SU-DHL-6 (cell line): ENCODE measurements around the gene TIAM2.
"Not testable (repeated sequence)": the region's sequence is repeated elsewhere in the genome, so short reads cannot be mapped to it uniquely, and the experiment has no call there.

Source experiments
- H2AFZ ChIP-seq: fragments of 200-600 bp; sonication (generic); 2 replicates; pipeline ENCODE4 v1.6.1; 2014; ENCODE audit warnings: low read depth, mild to moderate bottlenecking, moderate library complexity, mixed read lengths, antibody characterized with exemption, low read length; ENCODE audit not compliant: severe bottlenecking
- H3F3A ChIP-seq: fragments of 200-600 bp; shearing (Covaris generic); 2 replicates; pipeline ENCODE4 v1.6.0; 2016; ENCODE audit warnings: antibody characterized with exemption, mild to moderate bottlenecking; ENCODE audit not compliant: insufficient read depth
- H3K27ac ChIP-seq: fragments of 200-600 bp; sonication (generic); 2 replicates; pipeline ENCODE4 v1.5.1; 2016; ENCODE audit warnings: low read depth, mild to moderate bottlenecking, low read length, moderate library complexity, mixed read lengths
- H3K27me3 ChIP-seq: fragments of 200-600 bp; sonication (generic), shearing (Covaris generic); 2 replicates; pipeline ENCODE4 v1.6.0; 2014; ENCODE audit warnings: mild to moderate bottlenecking, low read length
- H3K36me3 ChIP-seq: fragments of 200-600 bp; sonication (generic); 2 replicates; pipeline ENCODE4 v1.6.1; 2014; ENCODE audit warnings: mild to moderate bottlenecking, low read length, mixed read lengths
- H3K4me2 ChIP-seq: fragments of 300-600, 200-600 bp; shearing (Covaris generic), sonication (generic); 2 replicates; pipeline ENCODE4 v1.6.0; 2014; ENCODE audit warnings: low read length, low read depth, mild to moderate bottlenecking; ENCODE audit not compliant: poor library complexity, severe bottlenecking
- H3K4me3 ChIP-seq: fragments of 200-600 bp; sonication (generic); 2 replicates; pipeline ENCODE4 v1.5.1; 2014; ENCODE audit warnings: antibody characterized with exemption, low read length, mild to moderate bottlenecking, mixed read lengths; ENCODE audit not compliant: insufficient read depth, poor library complexity, severe bottlenecking
- H3K79me2 ChIP-seq: fragments of 200-600 bp; sonication (generic); 2 replicates; pipeline ENCODE4 v1.6.1; 2014; ENCODE audit warnings: mild to moderate bottlenecking, low read length, moderate library complexity; ENCODE audit not compliant: insufficient read depth
- H3K9ac ChIP-seq: fragments of 200-600 bp; sonication (generic); 2 replicates; pipeline ENCODE4 v1.7.0; 2014; ENCODE audit warnings: mild to moderate bottlenecking, low read length
- H3K9me2 ChIP-seq: fragments of 200-600 bp; sonication (generic); replicated peaks from 2 replicates; pipeline ENCODE4 v1.6.1; 2014; ENCODE audit warnings: low read length; ENCODE audit not compliant: insufficient read depth
- H3K9me3 ChIP-seq: fragments of 200-600 bp; sonication (generic); 2 replicates; pipeline ENCODE4 v1.6.1; 2014; ENCODE audit warnings: low read length, mixed read lengths; ENCODE audit not compliant: insufficient read depth
- H4K20me1 ChIP-seq: fragments of 200-600 bp; sonication (generic); 2 replicates; pipeline ENCODE4 v1.6.1; 2014; ENCODE audit warnings: low read depth, mild to moderate bottlenecking, antibody characterized with exemption, low read length, moderate library complexity, mixed read lengths
- CTCF ChIP-seq: fragments of 200-600 bp; sonication (generic); IDR thresholded peaks from one replicate; pipeline ENCODE4 v1.5.1; 2017; ENCODE audit warnings: antibody characterized with exemption, mild to moderate bottlenecking, low read length, moderate library complexity; ENCODE audit not compliant: insufficient read depth, poor library complexity, severe bottlenecking
- EZH2phosphoT487 ChIP-seq: fragments of 200-600 bp; sonication (generic), shearing (Covaris generic); conservative IDR thresholded peaks from 2 replicates; pipeline ENCODE4 v1.6.1; 2018; ENCODE audit warnings: mild to moderate bottlenecking, antibody characterized with exemption, low read length, moderate library complexity, mixed read lengths

The TIAM2 gene

GRCh38 chr6:154962753-154963152 lies 32.4 kb upstream of the TIAM2 start:
- TF ChIP-seq CTCF (no peak), EZH2phosphoT487 (no peak)
- Histone ChIP-seq H3K9ac (no peak overlapping the region), H3K79me2 (no peaks in the 10 kb centered on the region), H4K20me1 (no peaks in the 10 kb centered on the region), H3K4me3 (no peak overlapping the region), H3K27ac (no peak overlapping the region), H3K36me3 (no peaks in the 10 kb centered on the region), H3K27me3 (no peaks in the 10 kb centered on the region), H2AFZ (no peak overlapping the region), H3K9me3 (no peaks in the 10 kb centered on the region), H3F3A (no peaks in the 10 kb centered on the region), H3K9me2 (no peaks in the 10 kb centered on the region), H3K4me2 (no peak overlapping the region)

GRCh38 chr6:154966065-154966770 lies 28.9 kb upstream of the TIAM2 start:
- not testable (repeated sequence) for H3K4me2 ChIP-seq, H3K36me3 ChIP-seq, H3K4me3 ChIP-seq, H3K9me2 ChIP-seq, H3K9ac ChIP-seq, H3K9me3 ChIP-seq, H3K27me3 ChIP-seq, H3K27ac ChIP-seq, H4K20me1 ChIP-seq, H3F3A ChIP-seq, H3K79me2 ChIP-seq, H2AFZ ChIP-seq

- H3K9me3 ChIP-seq: no peaks in the 10 kb centered on the region
- H3K4me2 ChIP-seq: no peak overlapping the region
- no peaks in the 10 kb centered on the region for H3K36me3 ChIP-seq
- no peak overlapping the region for H3K9ac ChIP-seq
- H3K4me3 ChIP-seq: no peak overlapping the region
- no peaks in the 10 kb centered on the region for H4K20me1 ChIP-seq
- H3K27me3 ChIP-seq: no peaks in the 10 kb centered on the region
- no peaks in the 10 kb centered on the region for H3F3A ChIP-seq
- no peaks in the 10 kb centered on the region for H3K9me2 ChIP-seq
- TF ChIP-seq EZH2phosphoT487: no peak
- TF ChIP-seq CTCF: no peak
- H3K27ac ChIP-seq: no peak overlapping the region
- no peak overlapping the region for H2AFZ ChIP-seq
- H3K79me2 ChIP-seq: no peaks in the 10 kb centered on the region
These were observed 25.3 kb upstream of the TIAM2 start for GRCh38 chr6:154969796-154970195.

GRCh38 chr6:154974485-154975149 lies 20.5 kb upstream of the TIAM2 start:
- Histone ChIP-seq H3F3A (no peaks in the 10 kb centered on the region), H3K79me2 (no peaks in the 10 kb centered on the region), H3K9me3 (no peaks in the 10 kb centered on the region), H4K20me1 (no peaks in the 10 kb centered on the region), H3K9me2 (no peaks in the 10 kb centered on the region), H3K27me3 (no peaks in the 10 kb centered on the region), H3K9ac (no peak overlapping the region), H2AFZ (no peak overlapping the region), H3K4me2 (no peak overlapping the region), H3K36me3 (no peaks in the 10 kb centered on the region), H3K27ac (no peak overlapping the region), H3K4me3 (no peak overlapping the region)
- TF ChIP-seq CTCF (no peak), EZH2phosphoT487 (no peak)
